Lower lobe of right lung (tissue), 2 donors: ENCODE measurements around the gene KREMEN2. TPM values are rescaled to one million over a fixed set of nuclear protein-coding genes. Genes with fewer than 3 reads are reported as not detected.
"Not testable (repeated sequence)": the region's sequence is repeated elsewhere in the genome, so short reads cannot be mapped to it uniquely, and the experiment has no call there.

ENCODE experiments used
- ATAC-seq, 2 donors: fragments of 200-7000 bp; cut with Tn5 transposase; one replicate each; pipeline ENCODE4 v1.9.1; 2020 to 2022; ENCODE audit warnings: mild to moderate bottlenecking in 2 of 2, moderate library complexity in 2 of 2
- DNase-seq: peaks from one replicate; pipeline ENCODE4 v3.0.0-alpha.2; 2020
- H3K27ac ChIP-seq: fragments of 200-600 bp; one replicate; pipeline ENCODE4 v1.8.0; 2022
- H3K27me3 ChIP-seq: fragments of 200-600 bp; one replicate; pipeline ENCODE4 v1.8.0; 2022; ENCODE audit warnings: low read depth
- H3K36me3 ChIP-seq: fragments of 200-600 bp; one replicate; pipeline ENCODE4 v1.8.0; 2022; ENCODE audit warnings: mild to moderate bottlenecking
- H3K4me1 ChIP-seq: fragments of 200-600 bp; one replicate; pipeline ENCODE4 v1.8.0; 2022
- H3K4me3 ChIP-seq: fragments of 200-600 bp; one replicate; pipeline ENCODE4 v1.8.0; 2022; ENCODE audit warnings: mild to moderate bottlenecking
- H3K9me3 ChIP-seq: fragments of 200-600 bp; one replicate; pipeline ENCODE4 v1.8.0; 2022
- intact Hi-C: fragments of 100-400 bp; cut with DNase I; formaldehyde crosslinking; loops from one replicate; pipeline ENCODE4 v1.11.0; 2022
- total RNA-seq: library from RNA; stranded (reverse); fragmentation: NEBNext Ultra II Directional; extraction: Animal tissue kit (Norgen Biotek cat#: 25700); gene quantifications from one replicate; pipeline ENCODE4 v1.2.1, GENCODE V29; 2021
- TF ChIP-seq, protein P1 (sequence below): fragments of 200-600 bp; IDR thresholded peaks from one replicate; pipeline ENCODE4 v1.8.0; 2022; ENCODE audit warnings: antibody characterized with exemption, mild to moderate bottlenecking
- donor health status: DM: no; HTN: yes; CAD: no; lungs with severe emphysema.

The KREMEN2 gene
- total RNA-seq, 1 donor from 2014 or later = not detected

GRCh38 chr16:2924901-2925755 lies 38.9 kb upstream of the KREMEN2 start:
- intact Hi-C loops = loop anchor here (10.0 kb wide), 1 partner anchor 50 kb away; no protein-coding TSS in a partner anchor
- H3K27ac ChIP-seq = no peak overlapping the region

GRCh38 chr16:2925951-2926649 lies 38.0 kb upstream of the KREMEN2 start:
- ATAC-seq (no peak), DNase-seq (no peak)
- Histone ChIP-seq H3K9me3 (no peaks in the 10 kb centered on the region), H3K36me3 (peaks cover 36% of the 10 kb centered on the region), H3K4me3 (no peak overlapping the region), H3K27me3 (no peaks in the 10 kb centered on the region), H3K27ac (no peak overlapping the region), H3K4me1 (peaks cover 10% of the 10 kb centered on the region)
- intact Hi-C loops = loop anchor here (10.0 kb wide), 1 partner anchor 51 kb away; no protein-coding TSS in a partner anchor
- TF ChIP-seq, protein P1, sequence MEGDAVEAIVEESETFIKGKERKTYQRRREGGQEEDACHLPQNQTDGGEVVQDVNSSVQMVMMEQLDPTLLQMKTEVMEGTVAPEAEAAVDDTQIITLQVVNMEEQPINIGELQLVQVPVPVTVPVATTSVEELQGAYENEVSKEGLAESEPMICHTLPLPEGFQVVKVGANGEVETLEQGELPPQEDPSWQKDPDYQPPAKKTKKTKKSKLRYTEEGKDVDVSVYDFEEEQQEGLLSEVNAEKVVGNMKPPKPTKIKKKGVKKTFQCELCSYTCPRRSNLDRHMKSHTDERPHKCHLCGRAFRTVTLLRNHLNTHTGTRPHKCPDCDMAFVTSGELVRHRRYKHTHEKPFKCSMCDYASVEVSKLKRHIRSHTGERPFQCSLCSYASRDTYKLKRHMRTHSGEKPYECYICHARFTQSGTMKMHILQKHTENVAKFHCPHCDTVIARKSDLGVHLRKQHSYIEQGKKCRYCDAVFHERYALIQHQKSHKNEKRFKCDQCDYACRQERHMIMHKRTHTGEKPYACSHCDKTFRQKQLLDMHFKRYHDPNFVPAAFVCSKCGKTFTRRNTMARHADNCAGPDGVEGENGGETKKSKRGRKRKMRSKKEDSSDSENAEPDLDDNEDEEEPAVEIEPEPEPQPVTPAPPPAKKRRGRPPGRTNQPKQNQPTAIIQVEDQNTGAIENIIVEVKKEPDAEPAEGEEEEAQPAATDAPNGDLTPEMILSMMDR = no peak

More at GRCh38 chr16:2924901-2925755, 38.9 kb upstream of the KREMEN2 start:
- ATAC-seq = peak in 1 of 2 donors; percentile 3
- H3K36me3 ChIP-seq = peaks cover 26% of the 10 kb centered on the region
- no peaks in the 10 kb centered on the region for H3K9me3 ChIP-seq
- H3K4me1 ChIP-seq = peaks cover 10% of the 10 kb centered on the region
- H3K4me3 ChIP-seq = no peak overlapping the region
- no peak for DNase-seq
- H3K27me3 ChIP-seq = no peaks in the 10 kb centered on the region
- TF ChIP-seq, protein P1 = no peak

DNA sequence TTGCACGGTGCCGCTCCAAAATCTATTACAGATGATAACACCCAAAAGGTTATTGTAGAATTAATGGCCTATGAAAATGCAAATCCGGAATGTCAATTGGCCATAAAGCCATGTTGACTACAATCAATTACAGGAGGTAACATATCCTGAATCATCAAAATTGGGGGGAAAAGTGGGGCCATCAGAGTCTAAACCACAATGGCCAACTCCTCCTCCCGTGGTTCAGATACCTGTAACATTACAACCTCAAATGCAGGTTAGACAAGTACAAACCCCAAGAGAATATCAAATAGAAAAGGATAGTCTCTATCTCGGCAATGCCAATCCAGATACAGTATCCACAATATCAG lies 37.5 kb upstream of the KREMEN2 start:
- ATAC-seq = no peak
- Histone ChIP-seq H3K36me3 (peaks cover 35% of the 10 kb centered on the region), H3K4me1 (peaks cover 10% of the 10 kb centered on the region), H3K27me3 (no peaks in the 10 kb centered on the region), H3K9me3 (no peaks in the 10 kb centered on the region), H3K27ac (no peak overlapping the region), H3K4me3 (no peak overlapping the region)
- intact Hi-C loops = loop anchor here (10.0 kb wide), 1 partner anchor 52 kb away; no protein-coding TSS in a partner anchor
- TF ChIP-seq, protein P1 = no peak
- DNase-seq = no peak

- TF ChIP-seq, protein P1 = peak; percentile 99
- Histone ChIP-seq H3K4me1 (peaks cover 10% of the 10 kb centered on the region), H3K27me3 (no peaks in the 10 kb centered on the region), H3K36me3 (peaks cover 33% of the 10 kb centered on the region), H3K9me3 (no peaks in the 10 kb centered on the region), H3K27ac (no peak overlapping the region), H3K4me3 (no peak overlapping the region)
- ATAC-seq = peak; percentile 95 to 97
- intact Hi-C loops = loop anchor here (10.0 kb wide), 1 partner anchor 52 kb away; no protein-coding TSS in a partner anchor
- DNase-seq = peak; percentile 94
These were observed 36.9 kb upstream of the KREMEN2 start for GRCh38 chr16:2927010-2927646.

DNA sequence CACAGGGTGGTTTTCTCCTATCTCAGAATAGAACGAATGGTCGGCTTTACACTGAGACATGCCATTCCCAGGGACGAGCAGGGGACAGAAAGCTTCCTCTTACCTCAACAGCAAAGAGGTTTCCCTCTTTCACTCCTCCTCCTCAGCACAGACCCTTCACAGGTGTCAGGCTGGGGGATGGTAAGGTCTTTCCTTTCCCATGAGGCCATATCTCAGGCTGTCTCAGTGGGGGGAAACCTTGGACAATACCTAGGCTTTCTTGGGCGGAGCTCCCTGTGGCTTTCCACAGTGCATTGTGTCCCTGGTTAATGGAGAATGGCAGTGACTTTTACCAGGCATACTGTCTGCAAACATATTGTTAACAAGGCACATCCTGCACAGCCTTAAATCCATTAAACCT lies 35.9 kb upstream of the KREMEN2 start:
- intact Hi-C loops = loop anchor here (10.0 kb wide), 1 partner anchor 53 kb away; no protein-coding TSS in a partner anchor
- not testable (repeated sequence) for H3K27me3 ChIP-seq, H3K4me1 ChIP-seq, H3K9me3 ChIP-seq, H3K27ac ChIP-seq, ATAC-seq, H3K4me3 ChIP-seq, DNase-seq
- peaks cover 33% of the 10 kb centered on the region for H3K36me3 ChIP-seq
